Peyer's patch (tissue), 4 donors: Measurements from ENCODE around the gene SLC17A3.

Experiments used
- POLR2A ChIP-seq, 2 donors: fragments of 450-650 bp; IDR thresholded peaks; one replicate each; pipeline ENCODE4 v1.5.1; 2017; ENCODE audit warnings: antibody characterized with exemption in 2 of 2, mild to moderate bottlenecking in 2 of 2, moderate library complexity in 2 of 2
- TF ChIP-seq, protein P1 (sequence below), 6 experiments: fragments of 450-650 bp in 4 of 6; fragments of 200-600 bp in 2 of 6; sonication (generic) in 1 of 6; IDR thresholded peaks; one replicate each; pipeline ENCODE4 v1.5.1; 2017 to 2019; ENCODE audit warnings: antibody characterized with exemption in 6 of 6, mild to moderate bottlenecking in 3 of 6, moderate library complexity in 1 of 6

DNA sequence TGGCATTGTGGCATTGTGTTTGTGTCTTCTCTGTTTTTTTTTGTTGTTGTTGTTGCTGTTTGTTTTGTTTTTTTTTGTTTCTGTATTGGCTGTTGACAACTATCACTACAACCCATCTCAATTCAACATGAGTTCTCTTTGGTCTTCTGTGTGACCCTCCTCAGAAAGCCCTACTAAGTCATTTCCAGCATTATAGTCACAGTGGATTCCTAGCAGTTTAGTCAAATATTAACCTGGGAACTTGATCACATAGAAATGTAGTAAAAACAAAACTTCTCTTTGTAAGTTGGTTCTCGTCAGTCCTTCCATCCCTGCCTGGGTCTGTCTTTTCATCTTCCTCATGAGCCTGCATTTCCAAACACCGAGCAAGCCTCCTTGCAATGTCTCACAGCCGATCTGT is 39.7 kb upstream of the SLC17A3 start:
- TF ChIP-seq, protein P1, sequence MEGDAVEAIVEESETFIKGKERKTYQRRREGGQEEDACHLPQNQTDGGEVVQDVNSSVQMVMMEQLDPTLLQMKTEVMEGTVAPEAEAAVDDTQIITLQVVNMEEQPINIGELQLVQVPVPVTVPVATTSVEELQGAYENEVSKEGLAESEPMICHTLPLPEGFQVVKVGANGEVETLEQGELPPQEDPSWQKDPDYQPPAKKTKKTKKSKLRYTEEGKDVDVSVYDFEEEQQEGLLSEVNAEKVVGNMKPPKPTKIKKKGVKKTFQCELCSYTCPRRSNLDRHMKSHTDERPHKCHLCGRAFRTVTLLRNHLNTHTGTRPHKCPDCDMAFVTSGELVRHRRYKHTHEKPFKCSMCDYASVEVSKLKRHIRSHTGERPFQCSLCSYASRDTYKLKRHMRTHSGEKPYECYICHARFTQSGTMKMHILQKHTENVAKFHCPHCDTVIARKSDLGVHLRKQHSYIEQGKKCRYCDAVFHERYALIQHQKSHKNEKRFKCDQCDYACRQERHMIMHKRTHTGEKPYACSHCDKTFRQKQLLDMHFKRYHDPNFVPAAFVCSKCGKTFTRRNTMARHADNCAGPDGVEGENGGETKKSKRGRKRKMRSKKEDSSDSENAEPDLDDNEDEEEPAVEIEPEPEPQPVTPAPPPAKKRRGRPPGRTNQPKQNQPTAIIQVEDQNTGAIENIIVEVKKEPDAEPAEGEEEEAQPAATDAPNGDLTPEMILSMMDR (IDR thresholded peaks at IDR 0.05), result no peak
- no peak for TF ChIP-seq POLR2A (IDR thresholded peaks at IDR 0.05)
